GM18907 (cell line): ENCODE measurements around the gene GPR108.
"Not testable (repeated sequence)": the region's sequence is repeated elsewhere in the genome, so short reads cannot be mapped to it uniquely, and the experiment has no call there.

Experiments
- ATAC-seq: cut with Tn5 transposase; IDR thresholded peaks from one replicate; pipeline ENCODE4 v1.9.1; 2021; ENCODE audit warnings: mild to moderate bottlenecking, moderate library complexity; ENCODE audit not compliant: unreplicated experiment

GPR108 gene

GRCh38 chr19:6721138-6721474 is 16.3 kb downstream of the GPR108 start:
- no peak for ATAC-seq

GRCh38 chr19:6720369-6721137 is 16.8 kb downstream of the GPR108 start, which contains the start of gene C3:
C3 (minus strand) TSS chr19:6720650; CDS start chr19:6720589, 61 bp downstream.
- ATAC-seq = no peak

GRCh38 chr19:6719992-6720368 is 17.4 kb downstream of the GPR108 start:
- ATAC-seq = no peak

GRCh38 chr19:6719540-6719861 is 17.9 kb downstream of the GPR108 start:
- ATAC-seq = no peak

- ATAC-seq = no peak
Observed at GRCh38 chr19:6718741-6719539, 18.4 kb downstream of the GPR108 start.

GRCh38 chr19:6718111-6718740 is 19.2 kb downstream of the GPR108 start:
- ATAC-seq = no peak

- ATAC-seq = no peak
Observed at GRCh38 chr19:6717441-6717971, 19.9 kb downstream of the GPR108 start.

GRCh38 chr19:6717036-6717435 is 20.3 kb downstream of the GPR108 start:
- no peak for ATAC-seq

GRCh38 chr19:6716610-6716970 is 20.8 kb downstream of the GPR108 start:
- no peak for ATAC-seq

- no peak for ATAC-seq
Observed at GRCh38 chr19:6714749-6715555, 22.4 kb downstream of the GPR108 start.

GRCh38 chr19:6713773-6714692 is 23.3 kb downstream of the GPR108 start:
- ATAC-seq = no peak

- ATAC-seq = no peak
Observed at GRCh38 chr19:6712692-6713670, 24.4 kb downstream of the GPR108 start.

- ATAC-seq = no peak
Observed at GRCh38 chr19:6712231-6712630, 25.1 kb downstream of the GPR108 start.

- ATAC-seq = no peak
Observed at GRCh38 chr19:6711605-6712004, 25.8 kb downstream of the GPR108 start.

- ATAC-seq = no peak
Observed at GRCh38 chr19:6711078-6711361, 26.4 kb downstream of the GPR108 start.

GRCh38 chr19:6710273-6711077 is 26.9 kb downstream of the GPR108 start:
- no peak for ATAC-seq

GRCh38 chr19:6709549-6709948 is 27.8 kb downstream of the GPR108 start:
- no peak for ATAC-seq

- ATAC-seq = not testable (repeated sequence)
Observed at GRCh38 chr19:6708913-6709312, 28.5 kb downstream of the GPR108 start.
